Caki2 (cell line): Measurements from ENCODE around the gene FNDC3A. TPM values are rescaled to one million over a fixed set of nuclear protein-coding genes. Genes with fewer than 3 reads are reported as not detected.

Source experiments
- DNase-seq: peaks from one replicate; pipeline ENCODE4 v3.0.0-alpha.2; 2015; ENCODE audit warnings: low read depth
- in situ Hi-C: cut with HindIII; loops from 2 replicates; pipeline ENCODE4 v1.10.0; 2016; ENCODE audit warnings: low sequenced_read_pairs, low pct_unique_long_range_greater_than_20kb, mixed read lengths
- total RNA-seq: library from RNA; depleted of rRNA; stranded (reverse); fragments of >200 nt; shearing (Covaris generic); gene quantifications from 2 replicates; pipeline ENCODE4 v1.2.3, GENCODE V29; 2014; ENCODE audit warnings: low replicate concordance; rRNA removed

Gene FNDC3A, protein sequence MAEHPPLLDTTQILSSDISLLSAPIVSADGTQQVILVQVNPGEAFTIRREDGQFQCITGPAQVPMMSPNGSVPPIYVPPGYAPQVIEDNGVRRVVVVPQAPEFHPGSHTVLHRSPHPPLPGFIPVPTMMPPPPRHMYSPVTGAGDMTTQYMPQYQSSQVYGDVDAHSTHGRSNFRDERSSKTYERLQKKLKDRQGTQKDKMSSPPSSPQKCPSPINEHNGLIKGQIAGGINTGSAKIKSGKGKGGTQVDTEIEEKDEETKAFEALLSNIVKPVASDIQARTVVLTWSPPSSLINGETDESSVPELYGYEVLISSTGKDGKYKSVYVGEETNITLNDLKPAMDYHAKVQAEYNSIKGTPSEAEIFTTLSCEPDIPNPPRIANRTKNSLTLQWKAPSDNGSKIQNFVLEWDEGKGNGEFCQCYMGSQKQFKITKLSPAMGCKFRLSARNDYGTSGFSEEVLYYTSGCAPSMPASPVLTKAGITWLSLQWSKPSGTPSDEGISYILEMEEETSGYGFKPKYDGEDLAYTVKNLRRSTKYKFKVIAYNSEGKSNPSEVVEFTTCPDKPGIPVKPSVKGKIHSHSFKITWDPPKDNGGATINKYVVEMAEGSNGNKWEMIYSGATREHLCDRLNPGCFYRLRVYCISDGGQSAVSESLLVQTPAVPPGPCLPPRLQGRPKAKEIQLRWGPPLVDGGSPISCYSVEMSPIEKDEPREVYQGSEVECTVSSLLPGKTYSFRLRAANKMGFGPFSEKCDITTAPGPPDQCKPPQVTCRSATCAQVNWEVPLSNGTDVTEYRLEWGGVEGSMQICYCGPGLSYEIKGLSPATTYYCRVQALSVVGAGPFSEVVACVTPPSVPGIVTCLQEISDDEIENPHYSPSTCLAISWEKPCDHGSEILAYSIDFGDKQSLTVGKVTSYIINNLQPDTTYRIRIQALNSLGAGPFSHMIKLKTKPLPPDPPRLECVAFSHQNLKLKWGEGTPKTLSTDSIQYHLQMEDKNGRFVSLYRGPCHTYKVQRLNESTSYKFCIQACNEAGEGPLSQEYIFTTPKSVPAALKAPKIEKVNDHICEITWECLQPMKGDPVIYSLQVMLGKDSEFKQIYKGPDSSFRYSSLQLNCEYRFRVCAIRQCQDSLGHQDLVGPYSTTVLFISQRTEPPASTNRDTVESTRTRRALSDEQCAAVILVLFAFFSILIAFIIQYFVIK
- total RNA-seq, result 14.7 and 18.3 TPM in 2 replicates

DNA sequence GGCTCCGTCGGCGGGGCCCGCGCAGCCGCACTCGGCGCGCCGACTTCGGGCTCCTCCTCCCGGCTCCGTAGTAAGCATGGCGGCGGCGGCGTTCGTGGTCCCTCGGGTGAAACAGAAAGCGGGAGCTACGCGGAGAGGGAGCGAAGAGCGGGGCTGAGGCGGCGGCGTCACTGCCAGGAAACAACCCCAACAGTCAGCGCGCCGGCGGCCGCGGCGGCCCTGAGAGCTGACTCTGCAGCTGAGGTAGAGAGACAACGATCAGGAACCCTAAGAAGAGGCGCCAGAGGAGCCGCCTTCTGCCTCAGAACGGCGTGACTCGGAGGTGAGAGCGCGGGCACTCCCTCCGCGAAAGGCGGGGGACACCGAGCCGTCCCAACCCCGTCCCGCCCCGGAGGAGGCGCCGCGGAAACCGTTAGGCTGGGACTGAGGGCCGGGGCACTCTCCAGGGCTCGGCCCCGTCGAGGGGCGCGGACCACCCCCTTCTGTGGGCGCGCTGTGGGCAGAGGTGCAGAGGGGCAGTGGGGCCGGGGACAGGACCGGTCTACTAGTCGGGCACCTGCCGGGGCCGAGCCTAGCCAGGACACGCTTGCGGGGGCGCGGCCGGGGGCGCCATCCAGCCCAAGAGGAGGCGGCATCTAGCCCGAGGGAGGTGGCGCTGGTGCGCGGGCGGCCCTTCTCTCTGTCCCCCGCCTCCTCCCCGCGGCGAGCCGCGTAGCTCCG, at the start of gene FNDC3A:
FNDC3A (plus strand) TSS at position 57 of the 720 bp plus-strand sequence. CDS start 30,279 bp downstream, outside the sequence.
- DNase-seq, result peak; percentile 89
- in situ Hi-C loops, result no loop called here

DNA sequence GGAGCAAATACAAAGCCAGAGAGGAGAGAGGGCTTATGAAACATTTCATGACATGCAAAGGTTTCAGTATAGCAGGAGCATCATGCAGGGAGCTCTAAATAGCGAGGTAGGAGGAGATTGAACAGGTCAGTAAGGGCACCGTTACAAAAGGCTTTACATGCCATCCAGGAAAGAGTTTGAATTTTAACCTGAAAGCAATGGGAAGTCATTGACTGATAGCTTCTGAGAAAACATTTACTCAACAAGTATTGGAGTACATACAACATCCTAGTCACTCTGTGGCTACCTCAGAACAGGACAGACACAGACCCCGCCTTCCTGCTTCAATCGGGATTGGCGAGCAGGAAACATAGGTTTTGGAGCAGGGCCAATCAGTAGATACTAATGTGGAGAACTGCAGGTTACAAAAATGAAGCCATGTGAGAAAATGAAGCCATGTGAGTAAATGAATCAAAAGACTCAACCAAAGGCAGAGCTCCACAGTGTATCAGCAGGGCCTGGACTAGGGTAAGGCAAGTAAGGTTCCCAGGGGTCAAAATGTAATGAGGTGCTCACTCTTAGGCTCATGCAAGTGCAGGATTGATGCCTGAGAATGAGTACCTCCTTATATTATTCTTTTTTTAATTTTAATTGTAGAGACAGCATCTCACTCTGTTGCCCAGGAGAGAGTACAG, 46.8 kb upstream of the FNDC3A start:
- in situ Hi-C loops, result no loop called here
- no peak for DNase-seq

DNA sequence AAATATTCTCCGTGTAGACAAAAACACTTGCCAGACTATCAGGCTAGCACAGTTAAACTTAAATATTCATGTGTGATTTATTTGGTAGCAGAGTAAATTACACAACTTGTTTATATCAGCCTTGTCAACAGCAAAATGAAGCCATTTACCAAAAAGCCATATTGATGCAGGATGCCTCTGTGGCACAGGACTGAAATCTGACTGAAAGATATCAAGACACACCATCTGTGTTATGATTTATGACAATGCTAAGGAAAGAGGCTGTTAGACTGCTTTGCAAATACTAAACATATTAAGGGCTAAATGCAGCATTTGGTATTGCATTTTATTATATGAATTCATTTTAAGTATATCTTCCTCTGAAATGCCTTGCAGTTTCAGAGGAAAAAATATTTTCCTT, 44.8 kb upstream of the FNDC3A start:
- DNase-seq, result no peak
- in situ Hi-C loops, result no loop called here

DNA sequence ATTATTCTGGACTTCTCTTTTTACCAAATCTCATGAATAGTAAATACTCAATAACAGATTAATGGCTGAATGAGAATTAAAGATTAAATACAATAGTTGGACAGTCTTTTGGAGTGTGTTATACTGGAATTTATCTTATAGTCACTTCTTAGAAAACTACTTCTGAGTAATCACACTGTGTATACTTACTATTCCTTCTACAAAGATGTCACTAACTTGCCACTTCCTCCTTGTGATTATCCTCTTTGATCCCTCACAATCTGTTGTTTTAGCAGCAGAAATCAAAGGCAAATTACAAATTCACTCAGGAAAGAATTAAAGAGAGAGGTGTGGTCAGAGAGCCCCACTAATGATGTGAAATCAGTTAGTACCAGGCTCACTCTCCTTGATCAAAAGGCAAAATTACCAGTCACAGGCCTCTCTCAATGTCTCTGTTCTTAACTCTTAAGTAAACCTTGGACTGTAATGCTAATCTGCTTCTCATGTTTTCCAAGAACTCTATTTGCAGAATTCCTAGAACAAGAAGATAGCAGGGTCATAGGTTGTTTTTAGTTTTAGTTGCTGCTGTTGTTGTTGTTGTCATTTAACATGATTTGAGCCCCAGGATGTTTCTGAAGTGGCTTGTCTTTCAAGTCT, 37.3 kb upstream of the FNDC3A start:
- DNase-seq, result no peak
- in situ Hi-C loops, result no loop called here

DNA sequence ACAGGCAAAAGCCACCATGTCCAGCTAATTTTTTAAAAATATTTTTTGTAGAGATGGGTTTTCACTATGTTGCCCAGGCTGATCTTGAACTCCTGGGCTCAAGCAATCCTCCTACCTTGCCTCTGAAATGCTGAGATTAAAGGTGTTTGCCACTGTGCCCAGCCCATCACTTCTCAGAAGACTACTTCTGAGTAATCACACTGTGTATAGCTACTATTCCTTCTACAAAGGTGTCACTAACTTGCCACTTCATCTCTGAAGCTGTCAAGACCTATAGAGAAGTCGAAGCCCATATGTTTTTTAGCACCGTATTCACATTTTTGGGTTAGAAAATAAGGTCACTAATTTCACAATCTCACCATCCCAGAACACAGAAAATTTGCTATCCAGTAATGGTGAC, 36.0 kb upstream of the FNDC3A start:
- in situ Hi-C loops, result no loop called here
- DNase-seq, result no peak

DNA sequence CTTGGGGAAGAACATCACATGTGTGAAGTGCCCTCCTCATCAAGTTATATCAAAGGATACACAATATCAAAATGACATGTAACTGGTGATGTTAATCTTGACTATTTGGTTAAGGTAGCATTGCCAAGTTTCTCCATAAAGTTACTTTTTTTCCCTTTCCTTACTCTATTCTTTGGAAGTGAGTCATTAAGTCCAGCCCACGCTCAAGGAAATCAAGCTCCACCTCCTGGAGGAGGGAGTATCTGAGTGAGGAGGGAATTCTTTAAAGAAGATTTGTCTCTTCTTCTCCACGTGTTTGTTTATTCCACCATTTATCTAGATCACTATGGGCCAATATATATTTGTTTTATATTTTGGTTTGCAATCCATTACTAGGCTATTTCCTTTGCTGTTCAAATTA, 33.6 kb upstream of the FNDC3A start:
- in situ Hi-C loops, result no loop called here
- no peak for DNase-seq

DNA sequence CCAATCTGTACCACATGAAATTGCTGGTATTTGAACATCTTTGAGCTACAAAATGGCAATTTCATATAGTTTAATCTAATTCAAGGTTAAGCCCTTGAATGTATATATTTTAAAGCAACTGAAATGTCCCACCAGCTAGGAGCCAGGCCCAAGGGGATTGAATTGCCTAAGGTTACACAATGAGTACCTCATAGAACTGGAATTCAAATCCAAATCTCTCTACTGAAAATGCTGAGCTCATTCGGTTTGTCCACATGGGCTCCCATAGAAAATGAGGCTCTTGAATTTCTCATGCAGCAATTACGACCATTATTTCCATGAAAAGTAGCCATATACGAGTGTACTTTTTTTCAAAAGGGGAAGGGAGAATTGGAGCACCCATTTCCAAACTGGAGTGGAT, 31.5 kb upstream of the FNDC3A start:
- DNase-seq, result no peak
- in situ Hi-C loops, result no loop called here

DNA sequence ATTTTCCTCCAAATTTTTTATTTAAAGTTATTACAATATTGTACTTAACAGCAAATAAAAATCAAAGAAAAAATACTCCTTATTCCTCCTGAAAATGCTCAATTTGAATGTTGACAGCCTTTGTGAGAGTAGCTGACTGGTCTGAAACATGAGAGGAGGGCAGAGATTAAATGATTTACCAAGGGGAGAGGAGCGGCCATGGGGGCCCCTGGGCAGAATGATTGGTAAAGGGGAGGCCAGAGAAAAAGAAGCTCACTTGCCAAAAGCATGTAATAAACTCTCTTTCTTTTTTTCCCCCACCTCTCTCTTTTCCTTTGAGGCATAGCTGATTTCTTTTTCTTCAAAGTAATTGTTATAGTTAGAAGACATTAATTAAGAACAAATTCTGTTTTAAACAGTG, 30.1 kb upstream of the FNDC3A start:
- in situ Hi-C loops, result no loop called here
- DNase-seq, result no peak

DNA sequence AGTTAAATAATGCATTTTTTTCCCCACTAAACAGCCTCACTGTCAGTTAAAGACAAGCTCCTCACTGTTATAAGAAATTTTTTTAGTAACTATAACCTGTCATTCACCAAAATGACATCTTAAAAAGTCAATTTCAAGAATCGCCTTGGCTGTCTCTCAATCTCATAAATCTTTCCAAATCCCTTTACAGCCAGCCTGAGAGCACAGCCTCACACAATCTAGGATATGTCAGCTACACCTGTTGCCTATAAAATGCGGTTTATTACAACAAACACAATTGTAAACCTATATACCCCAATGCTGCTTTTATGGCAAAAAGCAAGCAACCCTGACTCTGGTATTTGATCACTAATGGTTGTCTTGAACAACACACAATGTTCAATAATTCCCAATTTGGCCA, 29.5 kb upstream of the FNDC3A start:
- no peak for DNase-seq
- in situ Hi-C loops, result no loop called here

DNA sequence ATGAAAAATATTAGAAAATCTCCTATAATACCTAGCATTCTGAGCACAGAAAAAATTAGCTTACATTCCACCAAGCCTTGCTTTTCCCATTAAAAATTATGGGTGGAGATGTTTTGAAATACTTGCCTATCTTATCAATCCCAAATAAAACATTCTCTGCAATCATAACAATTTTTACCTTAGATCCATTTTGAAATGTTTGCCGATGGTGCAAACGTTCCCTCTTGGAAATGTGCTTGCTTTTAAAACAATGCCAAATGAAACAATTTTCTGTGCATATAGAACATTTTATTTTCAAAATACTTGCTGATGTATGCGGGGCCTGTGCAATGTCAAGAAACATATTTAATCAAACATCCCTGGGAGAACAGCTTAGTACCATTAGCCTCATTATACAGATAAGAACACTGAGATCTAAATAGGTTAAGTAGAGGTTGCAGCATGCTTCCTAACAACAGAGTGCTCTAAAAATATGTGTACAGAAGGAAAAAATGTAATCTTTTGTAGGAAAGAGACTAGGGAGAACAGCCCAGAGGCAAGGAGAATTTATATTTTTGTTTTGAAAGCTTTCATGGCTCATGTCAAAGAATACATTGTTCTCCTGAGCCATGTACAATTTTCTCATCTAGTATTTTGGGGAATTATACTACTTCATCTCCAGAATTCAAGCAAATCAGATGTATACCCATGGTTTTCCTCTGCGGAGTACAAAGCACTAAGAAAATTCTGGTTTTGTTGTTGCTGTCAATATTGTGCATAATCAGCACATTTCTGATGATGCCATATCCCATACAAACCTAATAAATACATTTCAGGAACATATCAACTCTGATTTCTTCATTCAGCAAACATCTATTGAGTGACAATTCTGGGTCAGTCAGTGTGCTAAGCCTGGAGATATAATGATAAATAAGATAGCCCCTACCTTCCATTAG, 25.9 kb upstream of the FNDC3A start:
- DNase-seq, result no peak
- in situ Hi-C loops, result no loop called here

DNA sequence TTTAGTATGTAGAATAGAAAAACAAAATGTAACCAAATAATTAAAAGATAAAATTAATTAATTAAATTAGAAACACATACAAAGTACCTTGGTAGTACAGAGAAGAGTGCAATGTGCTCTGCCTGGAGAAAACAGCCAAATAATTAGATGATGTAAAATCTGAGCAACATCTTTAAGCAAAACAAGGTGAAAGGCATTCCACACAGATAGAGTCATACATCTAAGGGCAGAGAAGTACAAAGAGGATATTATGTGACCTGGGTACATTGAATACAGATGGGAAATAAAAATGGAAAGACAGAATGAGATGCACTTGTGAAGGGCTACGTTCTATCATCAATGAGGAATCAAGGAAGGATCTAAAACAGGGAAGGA, 25.2 kb upstream of the FNDC3A start:
- no peak for DNase-seq
- in situ Hi-C loops, result no loop called here

DNA sequence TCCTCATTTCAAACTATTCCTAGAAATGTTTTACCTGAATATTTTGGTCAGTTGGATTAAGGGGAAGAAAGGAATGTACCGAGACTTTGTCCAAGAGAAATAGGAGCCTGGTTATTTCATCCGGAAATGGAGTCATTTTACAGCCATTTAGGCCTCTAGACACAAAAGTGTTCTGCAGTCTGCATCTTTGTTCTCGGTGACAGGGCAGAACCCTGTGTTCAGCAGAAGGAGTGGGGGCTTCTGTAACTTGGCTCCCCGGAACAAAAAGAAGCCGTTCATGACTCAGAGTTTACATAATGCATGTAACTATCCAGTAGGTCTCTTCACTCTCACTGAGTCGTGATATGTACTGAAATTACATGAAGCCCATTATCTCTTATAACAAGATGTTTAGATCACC, 21.6 kb upstream of the FNDC3A start:
- DNase-seq, result no peak
- in situ Hi-C loops, result no loop called here

DNA sequence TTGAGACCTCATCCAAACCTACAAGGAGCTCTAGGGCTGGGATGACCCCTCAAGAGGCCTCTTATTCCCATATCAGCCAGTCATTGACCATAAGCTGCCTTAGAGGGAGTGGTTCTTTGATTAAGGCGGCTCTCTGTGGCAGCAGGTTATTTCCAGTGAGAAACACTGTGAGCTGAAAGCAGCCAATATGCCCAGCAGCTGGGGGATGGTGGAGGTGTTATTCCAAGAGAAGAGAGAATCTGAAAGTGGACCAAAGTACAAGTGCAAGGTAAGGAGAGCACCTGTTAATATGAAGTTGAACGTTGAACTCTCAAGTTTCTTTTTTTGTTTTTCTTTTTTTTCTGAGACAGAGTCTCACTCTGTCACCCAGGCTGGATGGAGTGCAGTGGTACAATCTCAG, 20.2 kb upstream of the FNDC3A start:
- no peak for DNase-seq
- in situ Hi-C loops, result no loop called here

DNA sequence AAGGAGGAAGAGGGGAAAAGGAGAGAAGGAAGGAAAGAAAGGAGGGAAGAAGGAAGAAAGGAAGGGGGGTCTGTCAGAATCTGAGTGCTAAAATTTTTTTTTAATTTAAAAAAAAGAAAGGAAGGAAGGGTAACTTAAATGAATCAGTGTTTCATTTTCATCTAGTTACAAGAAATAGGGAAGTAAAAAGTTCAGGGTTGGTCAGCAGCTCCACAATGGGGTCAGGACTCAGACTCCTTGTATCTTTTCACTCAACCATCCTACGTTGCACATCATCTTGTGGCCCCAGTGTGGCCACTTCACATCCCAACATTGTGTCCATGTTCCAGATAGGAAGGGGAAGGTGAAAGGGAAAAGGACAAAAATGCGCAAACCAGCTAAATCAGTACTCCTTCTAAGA, 14.3 kb upstream of the FNDC3A start:
- no peak for DNase-seq
- in situ Hi-C loops, result no loop called here

DNA sequence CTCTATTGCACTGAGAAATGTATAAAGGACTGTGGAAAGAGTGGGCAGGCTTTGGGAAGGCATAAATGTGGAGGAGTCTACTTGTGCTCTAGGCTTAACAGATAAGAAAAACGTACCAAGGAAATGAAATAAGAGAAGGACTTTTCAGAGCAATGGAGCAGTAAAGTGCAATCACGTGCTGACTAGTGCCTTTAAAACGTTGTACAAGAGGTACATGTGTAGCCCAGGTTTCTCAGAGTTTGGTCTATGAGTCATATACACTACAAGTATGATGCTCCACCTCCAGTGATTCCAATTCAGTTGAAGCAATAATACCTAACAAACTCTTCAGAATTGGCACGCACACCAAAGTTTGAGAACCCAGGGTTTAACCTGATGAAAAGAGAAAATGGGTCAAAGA, 13.4 kb upstream of the FNDC3A start:
- no peak for DNase-seq

DNA sequence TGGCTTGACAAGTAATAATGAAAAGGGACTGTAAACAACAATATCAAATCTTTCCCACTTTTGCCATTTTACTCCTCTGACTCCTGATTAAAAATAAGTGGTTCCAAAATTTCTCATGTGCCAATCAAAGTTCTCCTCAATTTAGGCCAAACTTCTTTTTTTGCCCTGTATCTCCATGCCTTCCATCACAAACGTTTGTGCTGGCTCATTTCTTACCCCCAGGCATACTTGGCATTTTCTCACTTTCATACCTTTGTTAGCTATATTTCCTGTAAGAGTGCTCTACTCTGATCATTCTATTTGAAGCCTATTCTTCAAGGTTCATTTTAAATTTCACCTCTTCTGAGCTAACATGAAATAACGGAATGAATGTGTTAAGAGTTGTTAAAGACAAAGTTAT, 10.0 kb upstream of the FNDC3A start:
- in situ Hi-C loops, result no loop called here
- no peak for DNase-seq

More for the DNA sequence above, 13.4 kb upstream of the FNDC3A start:
- in situ Hi-C loops, result no loop called here
